GM13977 (cell line): Measurements from ENCODE around the gene ABHD18.
"Not testable (repeated sequence)": the region's sequence is repeated elsewhere in the genome, so short reads cannot be mapped to it uniquely, and the experiment has no call there.

ENCODE experiments used
- DNase-seq: peaks from one replicate; pipeline ENCODE4 v3.0.0; 2012; ENCODE audit warnings: low spot score
- in situ Hi-C: fragments of 300-500 bp; cut with MboI; formaldehyde crosslinking; loops from one replicate; pipeline ENCODE4 v1.12.0; 2022; ENCODE audit warnings: low sequenced_read_pairs, low pct_unique_long_range_greater_than_20kb, mixed read lengths, inconsistent platforms; ENCODE audit not compliant: unreplicated experiment
- TF ChIP-seq, protein P1 (sequence below): IDR thresholded peaks from 2 replicates; pipeline ENCODE4 v1.5.1; 2012; ENCODE audit warnings: mild to moderate bottlenecking, control low read depth; ENCODE audit not compliant: insufficient read depth; ENCODE audit errors: extremely low read depth, missing control alignments

Gene ABHD18

DNA sequence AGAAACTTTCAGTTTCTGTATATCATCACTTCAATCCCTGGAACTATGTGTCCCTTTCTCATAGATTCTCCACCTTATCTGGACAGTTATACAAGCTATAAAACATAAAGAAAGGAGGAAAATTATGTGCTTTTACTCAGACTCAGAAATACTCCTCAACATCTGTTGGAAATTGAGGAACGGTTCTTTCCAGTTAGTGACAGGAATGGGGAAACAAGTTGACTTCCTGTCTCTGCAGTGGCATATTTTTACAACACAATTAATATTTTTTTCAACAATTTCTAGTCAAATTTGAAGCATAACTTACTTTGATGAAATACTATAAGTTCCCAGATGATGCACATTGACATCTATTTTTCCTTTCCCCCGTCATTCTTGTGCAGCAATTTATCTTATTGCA is 27.9 kb downstream of the ABHD18 start:
- TF ChIP-seq, protein P1, sequence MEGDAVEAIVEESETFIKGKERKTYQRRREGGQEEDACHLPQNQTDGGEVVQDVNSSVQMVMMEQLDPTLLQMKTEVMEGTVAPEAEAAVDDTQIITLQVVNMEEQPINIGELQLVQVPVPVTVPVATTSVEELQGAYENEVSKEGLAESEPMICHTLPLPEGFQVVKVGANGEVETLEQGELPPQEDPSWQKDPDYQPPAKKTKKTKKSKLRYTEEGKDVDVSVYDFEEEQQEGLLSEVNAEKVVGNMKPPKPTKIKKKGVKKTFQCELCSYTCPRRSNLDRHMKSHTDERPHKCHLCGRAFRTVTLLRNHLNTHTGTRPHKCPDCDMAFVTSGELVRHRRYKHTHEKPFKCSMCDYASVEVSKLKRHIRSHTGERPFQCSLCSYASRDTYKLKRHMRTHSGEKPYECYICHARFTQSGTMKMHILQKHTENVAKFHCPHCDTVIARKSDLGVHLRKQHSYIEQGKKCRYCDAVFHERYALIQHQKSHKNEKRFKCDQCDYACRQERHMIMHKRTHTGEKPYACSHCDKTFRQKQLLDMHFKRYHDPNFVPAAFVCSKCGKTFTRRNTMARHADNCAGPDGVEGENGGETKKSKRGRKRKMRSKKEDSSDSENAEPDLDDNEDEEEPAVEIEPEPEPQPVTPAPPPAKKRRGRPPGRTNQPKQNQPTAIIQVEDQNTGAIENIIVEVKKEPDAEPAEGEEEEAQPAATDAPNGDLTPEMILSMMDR: no peak
- no peak for DNase-seq
- in situ Hi-C loops: no loop called here

DNA sequence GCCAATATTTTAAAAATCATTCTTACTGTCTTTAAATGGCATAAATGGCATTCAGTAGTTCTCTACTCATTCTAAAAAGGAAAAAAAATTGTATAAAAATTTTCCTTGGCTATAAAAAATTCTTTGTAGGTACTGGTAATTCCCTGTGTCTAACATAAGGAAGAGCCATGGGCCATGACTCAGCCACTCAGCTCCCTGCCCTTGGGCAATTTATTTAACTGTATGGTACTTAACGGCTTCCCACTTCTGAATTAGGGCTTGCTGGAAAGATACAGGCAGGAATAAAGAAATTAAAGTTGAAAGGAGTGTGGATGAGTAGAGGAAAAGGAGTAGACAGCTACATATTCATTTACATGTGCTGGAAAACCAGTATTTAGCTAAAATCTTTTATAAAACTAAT is 30.6 kb downstream of the ABHD18 start:
- in situ Hi-C loops: no loop called here
- DNase-seq: no peak
- TF ChIP-seq, protein P1: no peak

DNA sequence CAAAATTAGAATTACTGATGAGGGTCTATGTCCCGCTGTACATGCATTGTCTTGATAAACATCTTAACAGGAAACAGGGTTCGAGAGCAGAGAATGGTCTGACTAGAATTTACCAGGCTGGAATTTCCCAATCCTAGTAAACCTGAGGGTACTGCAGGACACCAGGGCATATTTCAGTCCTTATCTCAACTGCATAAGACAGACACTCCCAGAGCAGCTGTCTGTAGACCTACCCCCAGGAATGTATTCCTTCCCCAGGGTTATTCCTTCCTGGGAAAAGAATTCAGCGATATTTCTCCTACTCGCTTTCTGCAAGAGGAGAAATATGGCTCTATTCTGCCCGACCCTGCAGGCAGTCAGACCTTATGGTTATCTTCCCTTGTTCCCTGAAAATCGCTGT is 31.3 kb downstream of the ABHD18 start:
- in situ Hi-C loops, DNase-seq: not testable (repeated sequence)

DNA sequence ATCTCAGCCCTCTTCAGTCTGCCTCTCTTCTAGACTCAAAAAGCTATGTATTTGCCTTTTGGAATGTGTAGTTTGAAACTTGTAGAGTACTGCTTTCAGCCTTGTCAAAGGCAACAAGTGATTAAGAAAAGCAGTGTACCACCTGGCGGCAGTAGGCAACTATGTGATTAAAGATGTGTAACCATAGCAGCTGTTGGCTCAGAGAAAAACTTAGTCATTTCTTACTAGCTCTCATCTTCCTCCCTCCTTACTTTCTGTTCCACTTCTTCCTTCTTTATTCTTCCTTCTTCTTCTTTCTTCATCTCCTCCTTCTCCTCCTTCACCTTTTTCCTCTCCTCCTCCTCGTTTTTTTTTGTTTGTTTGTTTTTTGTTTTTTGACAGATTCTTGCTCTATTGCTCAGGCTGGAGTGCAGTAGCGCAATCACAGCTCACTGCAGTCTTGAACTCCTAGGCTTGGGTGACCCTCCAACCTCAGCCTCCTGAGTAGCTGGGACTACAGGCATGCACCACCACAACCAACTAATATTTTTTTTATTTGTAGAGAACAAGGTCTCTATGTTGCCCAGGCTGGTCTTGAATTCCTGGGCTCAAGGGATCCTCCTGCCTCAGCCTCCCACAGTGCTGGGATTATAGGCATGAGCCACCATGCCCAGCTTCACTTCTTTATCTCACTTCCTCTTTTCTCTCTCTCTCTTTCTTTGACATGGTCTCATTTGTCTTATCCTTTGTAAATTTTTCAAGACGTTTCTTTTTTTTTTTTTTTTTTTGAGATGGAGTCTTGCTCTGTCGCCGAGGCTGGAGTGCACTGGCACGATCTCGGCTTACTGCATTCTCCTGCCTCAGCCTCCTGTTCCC is 32.6 kb downstream of the ABHD18 start:
- peak; percentile 59 for DNase-seq

DNA sequence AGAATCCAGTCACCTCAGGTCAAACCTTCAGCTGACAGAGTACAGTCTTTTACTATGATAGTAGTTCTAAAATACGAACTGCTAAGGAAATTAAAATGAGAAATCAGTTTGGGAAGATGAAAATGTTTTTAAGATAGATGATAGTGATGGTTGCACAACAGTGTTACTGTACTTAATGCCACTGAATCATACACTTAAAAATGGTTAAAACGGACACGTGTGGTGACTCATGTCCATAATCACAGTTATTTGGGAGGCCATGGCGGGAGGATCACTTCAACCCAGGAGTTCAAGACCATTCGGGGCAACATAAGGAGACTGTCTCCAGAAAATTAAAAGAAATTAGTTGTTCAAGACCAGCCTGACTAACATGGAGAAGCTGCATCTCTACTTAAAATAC is 41.4 kb downstream of the ABHD18 start:
- in situ Hi-C loops: no loop called here
- DNase-seq: no peak
- TF ChIP-seq, protein P1: no peak

More for the DNA sequence above, 32.6 kb downstream of the ABHD18 start:
- in situ Hi-C loops: no loop called here
- TF ChIP-seq, protein P1: peak; percentile 53

DNA sequence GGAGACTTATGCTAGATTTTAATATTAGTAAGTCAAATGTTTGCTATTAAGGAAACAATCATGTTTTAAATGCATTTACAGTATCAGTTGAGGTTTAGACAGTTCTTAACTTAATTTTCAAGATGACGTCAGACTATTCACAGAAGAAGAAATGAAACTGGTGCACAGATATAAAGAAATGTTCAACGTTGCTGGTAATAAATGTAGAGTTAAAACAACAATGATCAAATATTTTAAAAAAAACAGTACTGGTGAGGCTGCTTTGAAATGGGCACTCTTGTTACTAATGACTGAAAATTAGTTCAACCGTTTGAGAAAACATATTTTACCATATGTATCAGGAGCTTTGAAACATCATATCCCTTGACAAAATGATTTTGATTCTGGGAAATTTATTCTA is 44.2 kb downstream of the ABHD18 start:
- in situ Hi-C loops: no loop called here
- peak; percentile 12 for DNase-seq
- TF ChIP-seq, protein P1: no peak

DNA sequence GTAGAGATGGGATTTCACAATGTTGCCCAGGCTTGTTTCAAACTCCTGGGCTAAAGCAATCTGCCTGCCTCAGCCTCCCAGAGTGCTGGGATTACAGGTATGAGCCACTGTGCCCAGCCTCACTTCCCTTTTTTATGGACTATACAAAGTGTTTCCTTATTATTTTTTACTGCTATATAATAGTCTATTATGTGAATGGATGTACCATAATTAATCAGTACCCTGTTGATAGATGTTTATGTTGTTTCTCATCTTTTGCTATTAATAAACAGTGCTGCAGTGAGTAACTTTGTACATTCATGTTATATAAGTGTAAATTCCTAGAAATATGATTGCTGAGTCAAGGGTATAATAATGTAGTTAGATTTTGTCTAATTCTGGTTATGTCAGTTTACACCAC is 60.1 kb downstream of the ABHD18 start:
- in situ Hi-C loops: no loop called here
- DNase-seq: no peak
- TF ChIP-seq, protein P1: no peak
